Liver (tissue), 3 donors: ENCODE measurements around the gene PPM1G.

Source experiments
- EGR1 ChIP-seq, 2 donors: IDR thresholded peaks; 2 replicates each; pipeline ENCODE4 v1.6.1; 2016 to 2018; ENCODE audit warnings: antibody characterized with exemption in 2 of 2, low read depth in 2 of 2
- GABPA ChIP-seq, 2 donors: IDR thresholded peaks in 1 of 2; conservative IDR thresholded peaks in 1 of 2; 2 replicates each; pipeline ENCODE4 v1.6.1; 2016; ENCODE audit warnings: antibody characterized with exemption in 2 of 2, mild to moderate bottlenecking in 1 of 2, moderate library complexity in 1 of 2
- NR2F2 ChIP-seq: IDR thresholded peaks from 2 replicates; pipeline ENCODE4 v1.6.1; 2016; ENCODE audit warnings: antibody characterized with exemption
- SP1 ChIP-seq: IDR thresholded peaks from 2 replicates; pipeline ENCODE4 v1.6.1; 2018; ENCODE audit warnings: antibody characterized with exemption, mild to moderate bottlenecking
- YY1 ChIP-seq: IDR thresholded peaks from 2 replicates; pipeline ENCODE4 v1.6.1; 2016; ENCODE audit warnings: antibody characterized with exemption, mild to moderate bottlenecking
- TF ChIP-seq, protein P1 (sequence below): fragments of 150-350 bp; IDR thresholded peaks from 2 replicates; pipeline ENCODE4 v1.5.1; 2017; ENCODE audit warnings: improper control_type of control experiment, low read depth, low read length; ENCODE audit not compliant: missing input control
- TF ChIP-seq, protein P2 (sequence below): IDR thresholded peaks from 2 replicates; pipeline ENCODE4 v1.6.1; 2016; ENCODE audit warnings: antibody characterized with exemption
- TF ChIP-seq, protein P3 (sequence below): IDR thresholded peaks from 2 replicates; pipeline ENCODE4 v1.6.1; 2016; ENCODE audit warnings: antibody characterized with exemption
- donor health status: healthy.
- donor health status: healthy.

DNA sequence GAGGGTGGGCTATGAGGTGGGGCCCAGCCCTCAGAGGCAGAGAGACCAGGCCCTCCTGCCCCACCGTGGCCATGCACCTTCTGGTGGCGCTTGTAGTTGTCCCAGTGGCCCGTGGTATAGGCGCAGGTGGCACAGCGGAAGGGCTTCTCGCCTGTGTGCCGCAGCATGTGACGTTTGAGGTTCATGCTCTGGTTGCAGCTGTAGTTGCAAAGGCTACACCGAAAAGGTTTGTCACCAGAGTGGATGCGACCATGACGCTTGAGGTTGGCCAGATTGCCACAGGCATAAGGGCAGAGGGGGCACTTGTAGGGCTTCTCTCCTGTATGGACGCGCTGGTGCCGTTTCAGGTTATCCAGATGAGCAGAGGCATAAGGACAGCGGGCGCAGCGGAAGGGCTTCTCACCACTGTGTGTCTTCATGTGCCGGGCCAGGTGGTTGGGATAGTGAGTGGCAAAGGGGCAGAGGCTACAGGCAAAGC lies 31.7 kb downstream of the PPM1G start:
- TF ChIP-seq, protein P1, sequence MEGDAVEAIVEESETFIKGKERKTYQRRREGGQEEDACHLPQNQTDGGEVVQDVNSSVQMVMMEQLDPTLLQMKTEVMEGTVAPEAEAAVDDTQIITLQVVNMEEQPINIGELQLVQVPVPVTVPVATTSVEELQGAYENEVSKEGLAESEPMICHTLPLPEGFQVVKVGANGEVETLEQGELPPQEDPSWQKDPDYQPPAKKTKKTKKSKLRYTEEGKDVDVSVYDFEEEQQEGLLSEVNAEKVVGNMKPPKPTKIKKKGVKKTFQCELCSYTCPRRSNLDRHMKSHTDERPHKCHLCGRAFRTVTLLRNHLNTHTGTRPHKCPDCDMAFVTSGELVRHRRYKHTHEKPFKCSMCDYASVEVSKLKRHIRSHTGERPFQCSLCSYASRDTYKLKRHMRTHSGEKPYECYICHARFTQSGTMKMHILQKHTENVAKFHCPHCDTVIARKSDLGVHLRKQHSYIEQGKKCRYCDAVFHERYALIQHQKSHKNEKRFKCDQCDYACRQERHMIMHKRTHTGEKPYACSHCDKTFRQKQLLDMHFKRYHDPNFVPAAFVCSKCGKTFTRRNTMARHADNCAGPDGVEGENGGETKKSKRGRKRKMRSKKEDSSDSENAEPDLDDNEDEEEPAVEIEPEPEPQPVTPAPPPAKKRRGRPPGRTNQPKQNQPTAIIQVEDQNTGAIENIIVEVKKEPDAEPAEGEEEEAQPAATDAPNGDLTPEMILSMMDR: no peak
- TF ChIP-seq, protein P2, sequence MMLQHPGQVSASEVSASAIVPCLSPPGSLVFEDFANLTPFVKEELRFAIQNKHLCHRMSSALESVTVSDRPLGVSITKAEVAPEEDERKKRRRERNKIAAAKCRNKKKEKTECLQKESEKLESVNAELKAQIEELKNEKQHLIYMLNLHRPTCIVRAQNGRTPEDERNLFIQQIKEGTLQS: no peak
- TF ChIP-seq YY1 (no peak), GABPA (IDR thresholded peaks at IDR 0.05 in 1 of 2, conservative IDR thresholded peaks at IDR 0.05 in 1 of 2) (no peak), EGR1 (IDR thresholded peaks at IDR 0.05; ENCODE audit: low read depth in 2 of 2) (no peak), SP1 (no peak), NR2F2 (no peak)
- TF ChIP-seq, protein P3, sequence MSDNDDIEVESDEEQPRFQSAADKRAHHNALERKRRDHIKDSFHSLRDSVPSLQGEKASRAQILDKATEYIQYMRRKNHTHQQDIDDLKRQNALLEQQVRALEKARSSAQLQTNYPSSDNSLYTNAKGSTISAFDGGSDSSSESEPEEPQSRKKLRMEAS: no peak
